OCI-LY7 (cell line): Measurements from ENCODE around the gene EXOC1L. TPM values are rescaled to one million over a fixed set of nuclear protein-coding genes. Genes with fewer than 3 reads are reported as not detected.
"Not testable (repeated sequence)": the region's sequence is repeated elsewhere in the genome, so short reads cannot be mapped to it uniquely, and the experiment has no call there.

Experiments
- BruUV-seq: library from RNA; stranded (reverse); fragments of 400-500 nt; replicated peaks from 2 replicates; lab custom pipeline; 2021; lab: Mats Ljungman, UMichigan
- CTCF ChIA-PET: fragments of 300-600 bp; sonication (Branson Sonifier 250); formaldehyde crosslinking; loops from one replicate; lab custom pipeline; 2022; ENCODE audit warnings: antibody characterized with exemption; ENCODE audit not compliant: unreplicated experiment; lab: Charles Lee
- POLR2A ChIA-PET: fragments of 300-600 bp; sonication (Branson Sonifier 250); formaldehyde crosslinking; loops from one replicate; lab custom pipeline; 2022; ENCODE audit warnings: antibody characterized with exemption; lab: Charles Lee
- DNase-seq: peaks from one replicate; pipeline ENCODE4 v3.0.0-alpha.2; 2015; ENCODE audit warnings: low spot score
- H2AFZ ChIP-seq: fragments of 200-600 bp; sonication (generic), shearing (Covaris generic); 2 replicates; pipeline ENCODE4 v1.6.1; 2014; ENCODE audit warnings: mild to moderate bottlenecking, antibody characterized with exemption, low read length, moderate library complexity
- H3K27ac ChIP-seq: fragments of 200-600 bp; sonication (generic); 2 replicates; pipeline ENCODE4 v1.5.1; 2014; ENCODE audit warnings: mixed run types, low read depth, mild to moderate bottlenecking, moderate library complexity, low read length, inconsistent platforms; ENCODE audit not compliant: poor library complexity, severe bottlenecking
- H3K36me3 ChIP-seq: fragments of 200-600 bp; sonication (generic); 2 replicates; pipeline ENCODE4 v1.6.1; 2014; ENCODE audit warnings: mild to moderate bottlenecking, antibody characterized with exemption, low read length, moderate library complexity, mixed read lengths; ENCODE audit not compliant: insufficient read depth
- H3K4me1 ChIP-seq: fragments of 200-600 bp; sonication (generic); 2 replicates; pipeline ENCODE4 v1.5.1; 2014; ENCODE audit warnings: mild to moderate bottlenecking, low read length; ENCODE audit not compliant: insufficient read depth, poor library complexity, severe bottlenecking
- H3K4me2 ChIP-seq: fragments of 200-600 bp; sonication (generic); 2 replicates; pipeline ENCODE4 v1.6.1; 2014; ENCODE audit warnings: mild to moderate bottlenecking, low read length
- H3K4me3 ChIP-seq: fragments of 200-600 bp; sonication (generic); 2 replicates; pipeline ENCODE4 v1.5.1; 2014; ENCODE audit warnings: mild to moderate bottlenecking, low read depth, low read length; ENCODE audit not compliant: poor library complexity, severe bottlenecking
- H3K79me2 ChIP-seq: fragments of 200-600 bp; sonication (generic); 2 replicates; pipeline ENCODE4 v1.6.1; 2016; ENCODE audit warnings: low read depth, mild to moderate bottlenecking, low read length, moderate library complexity, mixed read lengths; ENCODE audit not compliant: insufficient read depth
- H3K9me2 ChIP-seq: fragments of 200-600 bp; sonication (generic); 2 replicates; pipeline ENCODE4 v1.6.1; 2016; ENCODE audit warnings: mild to moderate bottlenecking, low read length, mixed read lengths; ENCODE audit not compliant: insufficient read depth
- H3K9me3 ChIP-seq: fragments of 200-600 bp; sonication (generic); 2 replicates; pipeline ENCODE4 v1.6.1; 2014; ENCODE audit warnings: mild to moderate bottlenecking, mixed run types, low read length, mixed read lengths
- H4K20me1 ChIP-seq: fragments of 200-600 bp; sonication (generic); 2 replicates; pipeline ENCODE4 v1.6.1; 2014; ENCODE audit warnings: mild to moderate bottlenecking, antibody characterized with exemption, low read length, moderate library complexity, mixed read lengths; ENCODE audit not compliant: insufficient read depth
- EZH2phosphoT487 ChIP-seq: fragments of 200-600 bp; sonication (generic); IDR thresholded peaks from 2 replicates; pipeline ENCODE4 v1.6.1; 2018; ENCODE audit warnings: low read depth, borderline replicate concordance, mild to moderate bottlenecking, mixed run types, antibody characterized with exemption, low read length, moderate library complexity, mixed read lengths
- intact Hi-C: fragments of 100-400 bp; cut with micrococcal nuclease; formaldehyde crosslinking; loops from one replicate; pipeline ENCODE4 v1.10.0; 2022; ENCODE audit not compliant: unreplicated experiment
- total RNA-seq, 2 experiments: library from RNA; depleted of rRNA in 1 of 2; stranded (reverse); fragments of >200 nt in 1 of 2; shearing (Covaris generic) in 1 of 2; gene quantifications; 2 replicates each; pipeline ENCODE4 v1.2.3, GENCODE V29; 2014 to 2022
- TF ChIP-seq, protein P1 (sequence below): fragments of 200-600 bp; sonication (generic); conservative IDR thresholded peaks from 2 replicates; pipeline ENCODE4 v1.5.1; 2014; ENCODE audit warnings: mild to moderate bottlenecking, antibody characterized with exemption, low read length, moderate library complexity, mixed read lengths

EXOC1L gene
- total RNA-seq, 2 experiments from 2014 or later: not detected

DNA sequence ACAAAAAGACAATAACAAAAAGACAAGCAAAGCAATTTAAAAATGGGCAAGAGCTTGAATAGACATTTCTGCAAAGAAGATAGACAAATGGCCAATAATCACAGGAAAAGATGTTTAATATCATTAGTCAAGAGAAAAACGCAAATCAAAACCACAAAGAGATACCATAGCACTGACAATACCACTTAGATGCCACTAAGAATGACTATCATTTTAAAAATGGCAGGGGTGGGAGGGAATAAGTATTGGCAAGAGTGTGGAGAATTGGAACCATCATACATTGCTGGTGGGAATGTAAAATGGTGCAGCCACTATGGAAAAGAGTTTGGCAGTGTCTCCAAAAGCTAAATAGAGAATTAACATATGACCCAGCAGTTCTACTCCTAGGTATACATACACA is 18.8 kb downstream of the EXOC1L start:
- intact Hi-C loops: no loop called here
- Histone ChIP-seq H4K20me1 (no peaks in the 10 kb centered on the region), H3K9me2 (no peaks in the 10 kb centered on the region), H3K27ac (no peak overlapping the region), H3K4me3 (no peak overlapping the region), H3K79me2 (no peaks in the 10 kb centered on the region), H3K4me1 (no peaks in the 10 kb centered on the region), H3K9me3 (no peaks in the 10 kb centered on the region), H2AFZ (no peak overlapping the region), H3K4me2 (no peak overlapping the region), H3K36me3 (no peaks in the 10 kb centered on the region)
- DNase-seq: no peak
- POLR2A ChIA-PET: interaction anchor here (0.6 to 0.9 kb wide), 2 partner anchors 25 to 29 kb away, joined by 3 to 5 read pairs; no protein-coding TSS in a partner anchor
- no TSS peak for BruUV-seq
- TF ChIP-seq, protein P1, sequence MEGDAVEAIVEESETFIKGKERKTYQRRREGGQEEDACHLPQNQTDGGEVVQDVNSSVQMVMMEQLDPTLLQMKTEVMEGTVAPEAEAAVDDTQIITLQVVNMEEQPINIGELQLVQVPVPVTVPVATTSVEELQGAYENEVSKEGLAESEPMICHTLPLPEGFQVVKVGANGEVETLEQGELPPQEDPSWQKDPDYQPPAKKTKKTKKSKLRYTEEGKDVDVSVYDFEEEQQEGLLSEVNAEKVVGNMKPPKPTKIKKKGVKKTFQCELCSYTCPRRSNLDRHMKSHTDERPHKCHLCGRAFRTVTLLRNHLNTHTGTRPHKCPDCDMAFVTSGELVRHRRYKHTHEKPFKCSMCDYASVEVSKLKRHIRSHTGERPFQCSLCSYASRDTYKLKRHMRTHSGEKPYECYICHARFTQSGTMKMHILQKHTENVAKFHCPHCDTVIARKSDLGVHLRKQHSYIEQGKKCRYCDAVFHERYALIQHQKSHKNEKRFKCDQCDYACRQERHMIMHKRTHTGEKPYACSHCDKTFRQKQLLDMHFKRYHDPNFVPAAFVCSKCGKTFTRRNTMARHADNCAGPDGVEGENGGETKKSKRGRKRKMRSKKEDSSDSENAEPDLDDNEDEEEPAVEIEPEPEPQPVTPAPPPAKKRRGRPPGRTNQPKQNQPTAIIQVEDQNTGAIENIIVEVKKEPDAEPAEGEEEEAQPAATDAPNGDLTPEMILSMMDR: no peak
- no peak for TF ChIP-seq EZH2phosphoT487
- CTCF ChIA-PET: no interaction called here

DNA sequence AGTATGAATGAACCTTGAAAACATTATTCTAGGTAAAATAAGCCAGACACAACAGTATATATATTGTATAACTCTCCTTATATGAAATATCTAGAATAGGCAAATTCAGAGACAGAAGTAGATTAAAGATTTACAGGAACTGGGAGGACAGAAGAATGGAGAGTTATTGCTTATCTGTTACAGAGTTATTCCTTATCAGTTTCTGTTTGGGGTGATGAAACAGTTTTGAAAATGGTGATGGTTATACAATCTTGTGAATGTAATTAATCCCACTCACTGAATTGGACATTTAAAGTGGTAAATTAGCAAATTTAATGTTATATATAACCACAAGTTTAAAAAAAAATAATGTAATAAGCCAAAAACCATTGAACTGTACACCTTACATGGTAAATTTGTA is 19.4 kb downstream of the EXOC1L start:
- Histone ChIP-seq H2AFZ (no peak overlapping the region), H3K36me3 (no peaks in the 10 kb centered on the region), H3K4me3 (no peak overlapping the region), H4K20me1 (no peaks in the 10 kb centered on the region), H3K79me2 (no peaks in the 10 kb centered on the region), H3K27ac (no peak overlapping the region), H3K9me3 (no peaks in the 10 kb centered on the region), H3K4me1 (no peaks in the 10 kb centered on the region), H3K4me2 (no peak overlapping the region), H3K9me2 (no peaks in the 10 kb centered on the region)
- intact Hi-C loops: no loop called here
- ChIA-PET POLR2A (no interaction called here), CTCF (no interaction called here)
- TF ChIP-seq EZH2phosphoT487: no peak
- TF ChIP-seq, protein P1: no peak
- DNase-seq: no peak
- BruUV-seq: no TSS peak

DNA sequence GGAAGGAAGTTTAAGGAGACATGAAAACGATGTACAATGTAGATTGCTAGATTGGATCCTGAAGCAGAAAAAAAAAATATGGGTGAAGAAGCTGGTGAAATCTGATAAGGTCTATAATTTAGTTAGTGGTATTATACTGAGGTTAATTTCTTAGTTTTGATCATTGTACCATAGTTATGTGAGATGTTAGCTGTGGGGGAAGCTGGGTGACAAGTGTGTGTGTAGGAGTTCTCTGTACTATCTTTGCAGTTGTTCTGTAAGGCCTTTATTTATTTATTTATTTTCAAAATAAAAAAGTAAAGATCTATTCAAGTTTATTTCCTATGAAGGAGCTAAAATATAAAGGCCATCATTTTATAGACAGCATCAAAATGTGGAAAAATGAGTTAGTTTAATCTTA is 21.4 kb downstream of the EXOC1L start:
- Histone ChIP-seq H4K20me1 (no peaks in the 10 kb centered on the region), H3K9me3 (no peaks in the 10 kb centered on the region), H3K9me2 (no peaks in the 10 kb centered on the region), H2AFZ (no peak overlapping the region), H3K36me3 (no peaks in the 10 kb centered on the region), H3K27ac (no peak overlapping the region), H3K4me1 (no peaks in the 10 kb centered on the region), H3K4me2 (no peak overlapping the region), H3K79me2 (no peaks in the 10 kb centered on the region), H3K4me3 (no peak overlapping the region)
- no peak for DNase-seq
- ChIA-PET CTCF (no interaction called here), POLR2A (interaction anchor here (0.6 to 0.7 kb wide), 3 partner anchors 12 to 488 kb away, joined by 3 read pairs; partner anchors contain the start of gene EXOC1)
- BruUV-seq: no TSS peak
- intact Hi-C loops: no loop called here
- TF ChIP-seq, protein P1: no peak

DNA sequence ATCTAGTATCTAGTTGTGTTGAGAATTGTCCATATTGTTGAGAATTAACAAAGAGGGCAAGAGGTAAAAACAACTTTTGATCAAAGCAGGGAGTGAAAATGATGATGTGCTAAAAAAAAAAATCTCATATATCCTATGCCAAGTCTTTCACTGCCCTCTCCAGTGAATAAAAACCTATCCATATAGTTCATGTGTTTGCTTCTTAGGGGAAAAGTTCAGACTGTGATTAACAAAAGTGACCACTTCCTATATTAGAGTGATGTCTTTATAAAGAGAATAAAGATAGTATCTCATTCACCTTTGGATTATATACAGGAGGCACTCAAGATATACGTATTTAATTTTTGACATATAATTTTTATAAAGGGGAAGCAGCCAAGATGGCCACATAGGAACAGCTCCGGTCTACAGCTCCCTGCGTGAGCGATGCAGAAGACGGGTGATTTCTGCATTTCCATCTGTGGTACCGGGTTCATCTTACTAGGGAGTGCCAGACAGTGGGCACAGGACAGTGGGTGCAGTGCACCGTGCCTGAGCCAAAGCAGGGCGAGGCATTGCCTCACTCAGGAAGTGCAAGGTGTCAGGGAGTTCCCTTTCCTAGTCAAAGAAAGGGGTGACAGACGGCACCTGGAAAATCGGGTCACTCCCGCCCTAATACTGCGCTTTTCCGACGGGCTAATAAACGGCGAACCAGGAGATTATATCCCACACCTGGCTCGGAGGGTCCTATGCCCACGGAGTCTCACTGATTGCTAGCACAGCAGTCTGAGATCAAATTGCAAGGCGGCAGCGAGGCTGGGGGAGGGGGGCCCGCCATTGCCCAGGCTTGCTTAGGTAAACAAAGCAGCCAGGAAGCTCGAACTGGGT is 22.0 kb downstream of the EXOC1L start:
- H3K27ac ChIP-seq, H3K4me3 ChIP-seq, H3K4me2 ChIP-seq, DNase-seq, H4K20me1 ChIP-seq, H2AFZ ChIP-seq, H3K79me2 ChIP-seq, BruUV-seq, H3K9me3 ChIP-seq, H3K36me3 ChIP-seq, H3K4me1 ChIP-seq, intact Hi-C loops, CTCF ChIA-PET, H3K9me2 ChIP-seq: not testable (repeated sequence)
- POLR2A ChIA-PET: interaction anchor here (0.6 to 0.7 kb wide), 3 partner anchors 12 to 489 kb away, joined by 3 read pairs; partner anchors contain the start of gene EXOC1
